Measurements from ENCODE around the gene PRR3. TPM values are rescaled to one million over a fixed set of nuclear protein-coding genes. Genes with fewer than 3 reads are reported as not detected.

PRR3 gene
- total and polyA plus RNA-seq, 2 of the 13 experiments (the other 11 are each of a cell fraction or from before 2014, with no cell fraction given): 14.6 to 21.2 TPM

- ATAC-seq (no peak), FAIRE-seq (no peak), DNase-seq (ENCODE audit: low spot score) (no peak)
- Histone ChIP-seq H3K4me1 (ENCODE audit: insufficient read depth, low read length) (peaks cover 26% of the 10 kb centered on the region), H2AFZ (ENCODE audit: low read length) (no peak overlapping the region), H3K9me3 (ENCODE audit: low read length) (no peaks in the 10 kb centered on the region), H3K4me2 (ENCODE audit: low read depth, low read length) (peak overlapping the region; percentile 92), H3K4me3 (replicated peaks in 1 of 3; ENCODE audit: insufficient read depth in 1 of 3, low read depth in 2 of 3, low read length in 3 of 3) (peak overlapping the region in 1 of 3 experiments; percentile 87; a peak in 1 of 6 replicates), H3K9ac (ENCODE audit: insufficient read depth, low read depth, low read length) (peak overlapping the region; percentile 85; the same call in 1 of the 2 replicates), H3K36me3 (replicated peaks in 1 of 2; ENCODE audit: control insufficient read depth in 1 of 2, insufficient read depth in 2 of 2, low read length in 2 of 2) (peaks cover 16 to 45% of the 10 kb centered on the region in 2 experiments), H4K20me1 (ENCODE audit: insufficient read depth, low read length) (peaks cover 11% of the 10 kb centered on the region), H3K79me2 (ENCODE audit: insufficient read depth, low read length) (peaks cover 27% of the 10 kb centered on the region), H3K27ac (ENCODE audit: extremely low read length, insufficient read depth, low read length) (no peak overlapping the region), H3K27me3 (ENCODE audit: control insufficient read depth in 1 of 2, insufficient read depth in 2 of 2, low read length in 2 of 2) (no peaks in the 10 kb centered on the region; a peak in 1 of 5 replicates)
- in situ Hi-C loops (cut with HindIII; ENCODE audit: extremely low pct_ligation_motif_present, low pct_unique_long_range_greater_than_20kb): no loop called here
- TF ChIP-seq ZNF460 (CRISPR knock-in tag; IDR thresholded peaks at IDR 0.05; ENCODE audit: borderline replicate concordance) (no peak), ZNF780A (CRISPR knock-in tag; IDR thresholded peaks at IDR 0.05) (no peak), ZGPAT (CRISPR knock-in tag; IDR thresholded peaks at IDR 0.05) (no peak), E2F2 (CRISPR knock-in tag; IDR thresholded peaks at IDR 0.05; ENCODE audit: borderline replicate concordance) (no peak), DNMT1 (CRISPR knock-in tag; IDR thresholded peaks at IDR 0.05) (no peak), HNRNPLL (IDR thresholded peaks at IDR 0.05; ENCODE audit: low read depth, low read length, poor library complexity, severe bottlenecking) (no peak), NRL (CRISPR knock-in tag; IDR thresholded peaks at IDR 0.05; ENCODE audit: borderline replicate concordance) (no peak), MTA3 (CRISPR knock-in tag; IDR thresholded peaks at IDR 0.05) (no peak)
- ChIA-PET POLR2A (interaction anchor here (1.3 to 4.3 kb wide), 4 partner anchors 9 to 69 kb away, joined by 3 to 74 read pairs (median 6); partner anchors contain the start of gene ABCF1), CTCF (ENCODE audit: low intra/inter-chr PET ratio, low total read pairs) (no interaction called here)
- BruUV-seq (replicated peaks): no TSS peak
- 92% methylated on average over 4 of the region's 4 CpGs for WGBS (ENCODE audit: low lambda C conversion rate)
- intact Hi-C loops (cut with micrococcal nuclease; ENCODE audit: unreplicated experiment): no loop called here
Observed at GRCh38 chr6:30554404-30554803, 2.7 kb upstream of the PRR3 start.
